B cell (primary cell): Measurements from ENCODE around the gene HLA-A.

Experiments
- CTCF ChIP-seq: fragments of 200-600 bp; IDR thresholded peaks from one replicate; pipeline ENCODE4 v1.8.0; 2022; ENCODE audit warnings: antibody characterized with exemption, mild to moderate bottlenecking
- EZH2 ChIP-seq: IDR thresholded peaks from 2 replicates; pipeline ENCODE4 v1.6.1; 2012; ENCODE audit warnings: borderline replicate concordance, low read depth, mild to moderate bottlenecking, moderate library complexity, low read length; ENCODE audit not compliant: insufficient read depth, poor library complexity, severe bottlenecking

- TF ChIP-seq CTCF: no peak
- no peak for TF ChIP-seq EZH2
Measured at GRCh38 chr6:29943053-29943966, 978 bp downstream of the HLA-A start.
